GM18502 (cell line): ENCODE results near the gene KLHL5.
A peak's percentile ranks its signal among the peaks of the same experiment; 100 is the strongest.
"Not testable (repeated sequence)": the region's sequence is repeated elsewhere in the genome, so short reads cannot be mapped to it uniquely, and the experiment has no call there.

Source experiments
- ATAC-seq: cut with Tn5 transposase; IDR thresholded peaks from one replicate; pipeline ENCODE4 v1.9.1; 2021; ENCODE audit warnings: mild to moderate bottlenecking; ENCODE audit not compliant: unreplicated experiment, poor library complexity

KLHL5 gene

DNA sequence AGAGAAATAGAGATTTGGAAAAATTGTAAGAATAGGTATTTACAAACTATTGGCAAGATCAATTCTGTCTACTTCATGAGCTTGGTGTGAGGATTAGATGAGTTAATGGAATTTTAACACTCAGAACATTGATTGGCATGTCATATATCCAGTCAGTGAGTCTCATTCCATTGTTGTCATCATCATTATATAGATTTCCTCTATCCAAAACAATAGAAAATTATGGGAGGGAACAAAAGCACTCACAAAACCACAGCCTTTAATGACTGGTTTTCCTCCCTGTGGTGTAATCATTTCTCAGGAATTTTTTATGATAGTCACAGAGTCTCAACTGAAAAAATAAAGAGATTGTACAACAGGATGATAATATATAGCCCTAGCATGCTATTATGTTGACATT, 21.1 kb downstream of the KLHL5 start:
- no peak for ATAC-seq

DNA sequence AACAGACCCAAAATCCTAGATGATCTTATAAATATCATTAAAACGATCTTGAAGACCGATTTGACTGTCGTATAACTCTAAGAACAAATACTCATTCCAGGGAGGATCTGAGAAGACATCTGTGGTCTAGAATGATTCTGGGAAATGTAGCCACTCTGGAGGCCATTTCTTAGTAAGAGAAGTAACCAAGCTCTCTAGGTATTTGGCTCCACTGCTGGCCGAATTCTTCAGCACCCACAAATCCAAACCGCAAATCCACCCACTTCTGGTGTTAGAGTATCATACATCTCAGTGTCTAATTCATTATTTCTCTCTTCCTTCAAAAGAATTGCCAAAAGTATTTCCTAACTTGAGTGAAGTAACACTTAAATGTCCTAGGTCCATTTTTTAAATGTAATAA, 23.9 kb downstream of the KLHL5 start:
- ATAC-seq, result no peak

DNA sequence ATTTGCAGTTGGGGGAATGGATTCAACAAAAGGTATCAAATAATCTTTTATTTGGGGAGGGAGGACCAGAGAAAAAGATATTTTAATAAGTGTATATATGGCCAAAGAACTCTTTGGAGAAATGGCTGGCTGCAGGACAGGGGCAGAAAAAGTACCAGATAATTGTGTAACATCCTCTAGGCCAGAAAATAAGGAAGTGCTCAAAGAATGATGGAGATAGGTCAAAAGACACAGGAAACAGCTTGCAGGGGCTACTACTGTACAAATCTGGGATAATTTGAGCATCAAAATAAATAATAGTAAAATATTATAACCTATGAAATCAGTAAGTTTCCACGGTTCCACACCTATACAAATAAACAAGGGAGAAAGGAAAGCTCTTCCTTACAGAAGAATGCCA, 34.8 kb downstream of the KLHL5 start:
- ATAC-seq, result no peak

GRCh38 chr4:39097290-39097689, 35.3 kb downstream of the KLHL5 start:
- no peak for ATAC-seq

- ATAC-seq, result no peak
Measured at GRCh38 chr4:39102297-39102696, 40.3 kb downstream of the KLHL5 start.

- no peak for ATAC-seq
Measured at GRCh38 chr4:39103291-39103690, 41.3 kb downstream of the KLHL5 start.

- no peak for ATAC-seq
Measured at GRCh38 chr4:39104255-39104654, 42.2 kb downstream of the KLHL5 start.

DNA sequence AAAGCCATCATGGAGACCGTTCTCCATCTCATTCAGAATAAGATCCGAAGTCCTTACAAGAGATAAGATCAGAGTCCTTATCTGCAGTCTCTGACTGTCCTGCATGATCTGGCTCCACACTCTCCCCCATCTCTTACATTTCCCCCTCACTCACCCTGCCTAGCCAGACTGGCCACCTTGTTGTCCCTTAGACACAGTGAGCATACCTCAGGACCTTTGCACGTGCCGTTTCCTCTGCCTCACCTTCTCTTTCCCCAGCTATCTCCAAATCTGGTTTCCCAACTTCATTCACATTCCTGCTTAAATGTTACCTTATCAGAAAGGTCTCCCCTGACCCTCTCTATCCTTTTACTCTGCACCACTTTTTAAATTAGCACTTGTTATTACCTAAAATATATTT, 44.0 kb downstream of the KLHL5 start:
- ATAC-seq, result no peak

DNA sequence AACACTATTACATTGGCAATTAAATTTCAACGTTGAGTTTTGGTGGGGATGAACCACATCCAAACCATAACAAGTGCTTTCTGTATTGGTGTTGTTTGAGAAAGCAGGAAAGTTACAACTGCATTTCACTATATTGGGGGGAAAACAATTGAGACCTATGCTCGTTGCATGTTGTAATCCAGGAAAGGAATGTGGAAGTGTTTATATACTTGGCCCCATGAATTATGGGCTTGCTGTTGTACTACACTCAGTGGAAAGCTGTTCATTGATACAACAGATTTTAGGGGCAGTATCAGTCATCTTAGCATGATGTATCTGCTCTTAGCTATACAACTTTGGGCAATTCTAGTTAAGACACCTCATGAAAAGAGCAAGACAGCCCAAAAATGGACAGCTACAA, 52.4 kb downstream of the KLHL5 start:
- ATAC-seq, result no peak

GRCh38 chr4:39118034-39118658, 56.1 kb downstream of the KLHL5 start:
- ATAC-seq, result no peak

GRCh38 chr4:39120418-39120817, 58.4 kb downstream of the KLHL5 start:
- no peak for ATAC-seq

- peak; percentile 58 for ATAC-seq
Measured at GRCh38 chr4:39124885-39125599, 63.0 kb downstream of the KLHL5 start.

GRCh38 chr4:39125600-39125985, 63.6 kb downstream of the KLHL5 start:
- no peak for ATAC-seq

GRCh38 chr4:39126256-39127095, 64.4 kb downstream of the KLHL5 start:
- no peak for ATAC-seq

GRCh38 chr4:39133623-39134022, 71.6 kb downstream of the KLHL5 start:
- no peak for ATAC-seq

GRCh38 chr4:39134683-39135306, 72.8 kb downstream of the KLHL5 start:
- ATAC-seq, result no peak

DNA sequence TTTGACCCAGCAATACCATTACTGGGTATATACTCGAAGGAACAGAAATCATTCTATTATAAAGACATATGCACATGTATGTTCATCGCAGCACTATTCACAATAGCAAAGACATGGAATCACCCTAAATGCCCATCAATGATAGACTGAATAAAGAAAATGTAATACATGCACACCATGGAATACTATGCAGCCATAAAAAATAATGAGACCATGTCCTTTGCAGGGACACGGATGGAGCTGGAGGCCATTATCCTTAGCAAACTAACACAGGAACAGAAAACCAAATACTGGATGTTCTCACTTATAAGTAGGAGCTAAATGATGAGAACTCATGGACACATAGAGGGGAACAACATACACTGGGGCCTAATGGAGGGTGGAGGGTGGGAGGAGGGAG, 76.2 kb downstream of the KLHL5 start:
- not testable (repeated sequence) for ATAC-seq

DNA sequence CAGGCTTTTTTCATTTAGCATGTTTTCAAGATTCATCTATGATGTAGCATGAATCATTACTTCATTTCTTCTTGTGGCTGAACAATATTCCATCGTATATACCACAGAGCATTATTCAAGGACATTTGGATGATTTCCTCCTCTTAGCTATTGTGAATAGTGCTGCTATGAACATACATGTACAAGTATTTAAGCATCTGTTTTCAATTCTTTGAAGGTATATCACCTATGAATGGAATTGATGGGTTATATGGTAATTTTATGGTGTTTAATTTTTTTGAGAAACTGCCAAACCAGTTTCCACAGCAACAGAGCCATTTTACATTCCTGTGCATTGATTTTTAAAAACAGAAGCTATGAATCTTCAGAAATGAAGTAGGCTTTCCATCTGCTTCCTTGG, 84.2 kb downstream of the KLHL5 start:
- ATAC-seq, result no peak

GRCh38 chr4:39154009-39154408, 92.0 kb downstream of the KLHL5 start:
- ATAC-seq, result no peak

DNA sequence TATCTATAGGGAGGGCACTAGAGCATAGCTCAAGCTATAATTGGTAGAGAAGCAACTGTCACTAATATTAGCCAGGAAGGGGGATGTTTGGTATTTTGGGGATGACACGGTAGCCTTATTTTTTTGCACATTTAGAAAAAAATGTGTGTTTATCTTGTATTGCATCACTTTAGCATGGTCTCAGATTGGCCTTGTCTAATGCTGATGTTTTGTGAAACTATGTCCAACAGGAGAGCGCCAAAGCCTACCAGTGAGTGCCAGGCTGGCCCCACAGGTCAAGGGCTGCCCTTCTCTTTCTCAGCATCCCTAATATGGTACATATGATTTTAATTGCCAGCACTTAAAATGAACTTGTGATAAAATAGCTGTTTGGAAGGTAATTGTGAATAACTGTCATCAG, 95.5 kb downstream of the KLHL5 start:
- ATAC-seq, result no peak

GRCh38 chr4:39166177-39166576, 104.1 kb downstream of the KLHL5 start:
- no peak for ATAC-seq
